HCT116 (cell line): ENCODE data around the gene TSTD2. TPM values are rescaled to one million over a fixed set of nuclear protein-coding genes. Genes with fewer than 3 reads are reported as not detected.

Experiments used
- ATAC-seq: fragments of 200-7000 bp; cut with Tn5 transposase; 2 replicates; pipeline ENCODE4 v1.9.1; 2020; ENCODE audit warnings: mild to moderate bottlenecking, moderate library complexity
- BruUV-seq: library from RNA; stranded (reverse); fragments of 400-500 nt; replicated peaks from 2 replicates; lab custom pipeline; 2021; lab: Mats Ljungman, UMichigan
- CTCF ChIA-PET: fragments of 300-600 bp; sonication (Branson Sonifier 250); formaldehyde crosslinking; loops from one replicate; lab custom pipeline; 2021; ENCODE audit warnings: antibody characterized with exemption; lab: Charles Lee
- POLR2A ChIA-PET: fragments of 300-600, 350-600 bp; sonication (Branson Sonifier 250); formaldehyde crosslinking; loops from one replicate; lab custom pipeline; 2021; ENCODE audit warnings: antibody characterized with exemption; lab: Charles Lee
- RAD21 ChIA-PET, 2 experiments: fragments of 300-600 bp; sonication (Branson Sonifier 250); formaldehyde crosslinking; loops; one replicate each; lab custom pipeline; 2023; ENCODE audit warnings: low total read pairs in 2 of 2; ENCODE audit not compliant: uncharacterized antibody in 2 of 2, unreplicated experiment in 2 of 2, low non-redundant PET in 1 of 2; lab: Charles Lee
- DNase-seq: peaks from one replicate; pipeline ENCODE4 v3.0.0-alpha.2; 2010; ENCODE audit warnings: low read depth, low spot score
- H2AFZ ChIP-seq: fragments of 200-600 bp; shearing (Covaris generic), sonication (generic); 2 replicates; pipeline ENCODE4 v1.6.1; 2017; ENCODE audit warnings: low read depth, mixed run types, mixed read lengths, antibody characterized with exemption, low read length; ENCODE audit not compliant: poor library complexity, severe bottlenecking
- H3K27ac ChIP-seq: 2 replicates; pipeline ENCODE4 v1.5.1; 2012; ENCODE audit warnings: low read depth, low read length
- H3K27me3 ChIP-seq: fragments of 200-600 bp; sonication (generic); 2 replicates; pipeline ENCODE4 v1.6.1; 2016; ENCODE audit warnings: mixed run types, low read length, mixed read lengths; ENCODE audit not compliant: insufficient read depth
- H3K36me3 ChIP-seq, 2 experiments: fragments of 200-500 bp in 1 of 2; fragments of 200-600 bp in 1 of 2; sonication (Bioruptor generic) in 1 of 2; sonication (generic) in 1 of 2; 2 replicates each; pipeline versions ENCODE4 v1.5.1 to v1.6.1; 2014 to 2016; ENCODE audit warnings: low read length in 2 of 2, inconsistent platforms in 1 of 2, mixed read lengths in 1 of 2, mixed run types in 1 of 2; ENCODE audit not compliant: insufficient read depth in 2 of 2, control insufficient read depth in 1 of 2
- H3K4me1 ChIP-seq, 2 experiments: fragments of 200-600 bp in 1 of 2; sonication (generic) in 1 of 2; 2 replicates each; pipeline versions ENCODE4 v1.5.1 to v1.6.1; 2012 to 2017; ENCODE audit warnings: low read length in 2 of 2, inconsistent platforms in 1 of 2, mild to moderate bottlenecking in 1 of 2, mixed read lengths in 1 of 2, mixed run types in 1 of 2, moderate library complexity in 1 of 2; ENCODE audit not compliant: insufficient read depth in 2 of 2, control insufficient read depth in 1 of 2
- H3K4me2 ChIP-seq: fragments of 200-600 bp; sonication (generic); 2 replicates; pipeline ENCODE4 v1.6.1; 2017; ENCODE audit warnings: mixed run types, low read length, mixed read lengths
- H3K4me3 ChIP-seq, 2 experiments: fragments of 200-600 bp in 1 of 2; sonication (generic) in 1 of 2; replicated peaks in 1 of 2; 2 replicates each; pipeline ENCODE4 v1.5.1; 2011 to 2016; ENCODE audit warnings: low read length in 2 of 2, control low read depth in 1 of 2, low read depth in 1 of 2, mild to moderate bottlenecking in 1 of 2, mixed read lengths in 1 of 2, mixed run types in 1 of 2
- H3K79me2 ChIP-seq: fragments of 200-600 bp; sonication (generic); 2 replicates; pipeline ENCODE4 v1.6.1; 2017; ENCODE audit warnings: mild to moderate bottlenecking, mixed run types, low read length, moderate library complexity, mixed read lengths; ENCODE audit not compliant: insufficient read depth
- H3K9ac ChIP-seq: fragments of 200-600 bp; sonication (generic); 2 replicates; pipeline ENCODE4 v1.6.1; 2016; ENCODE audit warnings: low read length, mixed read lengths
- H3K9me2 ChIP-seq: fragments of 200-600 bp; sonication (generic), shearing (Covaris generic); 2 replicates; pipeline ENCODE4 v1.6.1; 2017; ENCODE audit warnings: mixed run types, mild to moderate bottlenecking, moderate library complexity; ENCODE audit not compliant: insufficient read depth
- H3K9me3 ChIP-seq, 2 experiments: fragments of 200-500 bp in 1 of 2; fragments of 200-600 bp in 1 of 2; sonication (Bioruptor generic) in 1 of 2; sonication (generic) in 1 of 2; 2 replicates each; pipeline ENCODE4 v1.6.1; 2014 to 2017; ENCODE audit warnings: low read length in 2 of 2, mixed read lengths in 2 of 2, inconsistent platforms in 1 of 2, low read depth in 1 of 2, mild to moderate bottlenecking in 1 of 2, mixed run types in 1 of 2, moderate library complexity in 1 of 2; ENCODE audit not compliant: control insufficient read depth in 1 of 2, insufficient read depth in 1 of 2
- H4K20me1 ChIP-seq: fragments of 200-600 bp; sonication (generic), shearing (Covaris generic); 2 replicates; pipeline ENCODE4 v1.6.1; 2017; ENCODE audit warnings: mixed run types, mild to moderate bottlenecking, moderate library complexity; ENCODE audit not compliant: insufficient read depth
- CBX3 ChIP-seq: IDR thresholded peaks from 2 replicates; pipeline ENCODE4 v1.6.1; 2012; ENCODE audit warnings: low read depth
- CEBPB ChIP-seq: IDR thresholded peaks from 2 replicates; pipeline ENCODE4 v1.6.1; 2012; ENCODE audit warnings: low read depth
- CTCF ChIP-seq, 3 experiments: fragments of 200-600 bp in 1 of 3; sonication (generic) in 1 of 3; IDR thresholded peaks in 2 of 3; conservative IDR thresholded peaks in 1 of 3; 2 replicates each; pipeline ENCODE4 v1.5.1; 2012 to 2017; ENCODE audit warnings: low read depth in 2 of 3, low read length in 2 of 3, antibody characterized with exemption in 1 of 3, borderline replicate concordance in 1 of 3, control low read depth in 1 of 3, mild to moderate bottlenecking in 1 of 3, mixed read lengths in 1 of 3, mixed run types in 1 of 3, moderate library complexity in 1 of 3; ENCODE audit not compliant: insufficient read depth in 1 of 3
- EGR1 ChIP-seq: IDR thresholded peaks from 2 replicates; pipeline ENCODE4 v1.6.1; 2012; ENCODE audit warnings: low read depth
- POLR2AphosphoS5 ChIP-seq: IDR thresholded peaks from 2 replicates; pipeline ENCODE4 v1.6.1; 2011; ENCODE audit warnings: mild to moderate bottlenecking, low read depth, low read length, moderate library complexity
- SIN3A ChIP-seq: IDR thresholded peaks from 2 replicates; pipeline ENCODE4 v1.6.1; 2012; ENCODE audit warnings: low read depth
- TCF7L2 ChIP-seq: IDR thresholded peaks from 2 replicates; pipeline ENCODE4 v1.7.0; 2011; ENCODE audit warnings: borderline replicate concordance, inconsistent platforms; ENCODE audit not compliant: insufficient read depth, insufficient read length; ENCODE audit errors: extremely low read depth
- YY1 ChIP-seq: IDR thresholded peaks from 2 replicates; pipeline ENCODE4 v1.6.1; 2011; ENCODE audit warnings: low read length, low read depth, moderate library complexity, mild to moderate bottlenecking; ENCODE audit not compliant: insufficient replicate concordance; ENCODE audit errors: extremely low read depth
- ZBTB33 ChIP-seq: IDR thresholded peaks from 2 replicates; pipeline ENCODE4 v1.6.1; 2011; ENCODE audit warnings: mild to moderate bottlenecking, low read length, moderate library complexity; ENCODE audit not compliant: insufficient replicate concordance; ENCODE audit errors: extremely low read depth
- ZFX ChIP-seq: fragments of 450-650 bp; IDR thresholded peaks from 2 replicates; pipeline ENCODE4 v1.6.1; 2017
- intact Hi-C: fragments of 100-400 bp; cut with micrococcal nuclease; formaldehyde crosslinking; loops from 2 replicates; pipeline ENCODE4 v1.10.0; 2022
- total RNA-seq: library from RNA; stranded (reverse); gene quantifications from one replicate; pipeline ENCODE4 v1.2.1, GENCODE V29; 2021; ENCODE audit not compliant: unreplicated experiment

TSTD2 gene
- total RNA-seq, 1 experiment from 2014 or later: 16.0 TPM

GRCh38 chr9:97645720-97646119, 12.6 kb upstream of the TSTD2 start:
- H2AFZ ChIP-seq: no peak overlapping the region
- H3K27me3 ChIP-seq: no peaks in the 10 kb centered on the region
- intact Hi-C loops: no loop called here
- no peaks in the 10 kb centered on the region for H3K9me2 ChIP-seq
- TF ChIP-seq CTCF (IDR thresholded peaks at IDR 0.05 in 2 of 3, conservative IDR thresholded peaks at IDR 0.05 in 1 of 3; ENCODE audit: borderline replicate concordance in 1 of 3, insufficient read depth in 1 of 3, low read depth in 2 of 3, low read length in 2 of 3) (no peak), SIN3A (no peak), POLR2AphosphoS5 (no peak), EGR1 (no peak), CEBPB (no peak), ZFX (no peak), CBX3 (no peak), TCF7L2 (no peak), ZBTB33 (no peak), YY1 (no peak)
- no TSS peak for BruUV-seq
- H3K79me2 ChIP-seq: peaks cover 81% of the 10 kb centered on the region
- H3K27ac ChIP-seq: no peak overlapping the region
- no peaks in the 10 kb centered on the region for H3K9me3 ChIP-seq
- no peak overlapping the region for H3K9ac ChIP-seq
- H3K4me2 ChIP-seq: no peak overlapping the region
- 0 out of 2 replicates have a peak, but pooled peaks cover 5% of the 10 kb centered on the region for H4K20me1 ChIP-seq
- ChIA-PET POLR2A (interaction anchor here (0.5 to 2.0 kb wide), 2 partner anchors 10 to 12 kb away, joined by 3 to 9 read pairs; partner anchors contain the start of genes NCBP1 and TSTD2), CTCF (interaction anchor here (0.9 kb wide), 1 partner anchor 244 kb away, joined by 3 read pairs; no protein-coding TSS in a partner anchor), RAD21 (no interaction called here)
- no peak for DNase-seq
- H3K36me3 ChIP-seq: peaks cover 58 to 63% of the 10 kb centered on the region in 2 experiments; a peak in 3 of 4 replicates
- no peak overlapping the region for H3K4me3 ChIP-seq
- no peaks in the 10 kb centered on the region for H3K4me1 ChIP-seq
- ATAC-seq: no peak
